CD4-positive, alpha-beta T cell treated with Interferon alpha-2 for 1 hour (primary cell): ENCODE measurements around the gene WWC1.
"Not testable (repeated sequence)": the region's sequence is repeated elsewhere in the genome, so short reads cannot be mapped to it uniquely, and the experiment has no call there.

Source experiments
- DNase-seq, 2 donors: peaks; one replicate each; pipeline ENCODE4 v3.0.0-alpha.2; 2020 to 2022

The WWC1 gene

DNA sequence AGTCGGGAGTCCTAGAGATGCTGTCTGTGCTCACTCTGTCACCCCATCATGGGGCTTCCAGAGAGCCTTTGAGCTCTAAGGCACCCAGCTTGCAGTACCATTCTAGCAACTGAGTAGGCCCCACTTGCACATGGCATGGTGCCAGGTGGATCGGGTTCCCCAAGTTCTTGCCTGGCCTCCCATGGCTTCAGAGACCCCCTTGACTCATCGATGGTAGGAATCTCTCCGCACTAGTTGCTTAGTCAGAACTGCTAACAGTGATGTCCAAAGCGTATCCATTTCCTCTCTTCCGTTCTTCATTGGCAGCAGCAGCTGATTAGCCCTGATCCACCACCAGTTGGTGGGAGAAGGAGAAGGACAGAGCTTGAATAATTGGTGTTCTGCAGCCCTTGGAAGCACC, 124.5 kb downstream of the WWC1 start:
- no peak for DNase-seq

DNA sequence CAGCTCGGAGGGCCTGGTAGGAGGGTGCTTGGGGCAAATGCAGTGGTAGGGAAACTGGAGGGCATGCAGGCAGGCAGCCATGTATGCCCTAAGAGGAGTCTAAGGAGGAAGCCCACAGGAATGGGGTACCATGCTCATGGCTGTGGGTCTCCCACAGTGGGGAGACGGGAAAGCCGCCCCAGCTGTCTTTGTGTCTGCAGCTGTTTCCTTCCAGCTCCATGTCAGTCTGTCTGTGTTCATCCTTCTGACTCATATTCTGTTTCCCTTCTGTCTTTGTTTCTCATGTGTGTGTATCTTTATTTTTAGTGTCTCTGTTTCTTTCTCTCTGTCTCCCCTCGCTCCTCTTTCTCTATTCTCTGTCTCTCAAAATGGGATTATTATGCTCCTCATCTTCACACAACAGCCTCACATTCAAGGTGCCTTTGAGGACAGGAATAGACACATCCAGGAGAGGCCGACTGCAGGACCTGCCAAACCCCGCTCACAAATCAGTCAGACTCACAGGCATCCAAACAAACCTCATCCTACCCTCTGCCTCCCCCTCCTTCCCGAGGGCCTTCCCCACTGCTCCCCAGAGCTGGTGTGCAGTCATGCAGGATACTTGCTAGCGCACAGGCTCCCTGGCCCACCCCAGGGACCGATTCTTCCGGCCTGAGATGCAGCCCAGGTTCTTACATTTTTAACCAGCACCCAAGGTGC, 126.4 kb downstream of the WWC1 start:
- no peak for DNase-seq

DNA sequence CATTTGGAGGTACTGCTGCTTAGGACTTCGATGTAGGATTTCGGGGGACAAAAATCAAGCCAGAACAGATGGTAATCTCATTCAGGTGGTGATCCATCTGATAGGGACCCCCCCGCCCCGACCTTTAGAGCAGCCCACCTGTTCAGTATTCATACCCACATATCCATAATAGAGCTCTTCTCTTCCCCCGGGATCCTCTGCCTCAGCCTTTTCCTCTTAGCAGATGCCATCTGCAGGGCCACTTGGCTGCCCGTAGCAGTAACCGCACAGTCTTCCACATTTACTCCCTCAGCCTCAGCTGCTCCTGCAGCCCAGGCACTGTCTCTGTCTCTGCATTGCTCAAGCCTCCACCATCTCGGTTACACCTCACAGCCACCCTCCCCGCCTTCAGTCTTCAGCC, 129.0 kb downstream of the WWC1 start:
- DNase-seq, result no peak

DNA sequence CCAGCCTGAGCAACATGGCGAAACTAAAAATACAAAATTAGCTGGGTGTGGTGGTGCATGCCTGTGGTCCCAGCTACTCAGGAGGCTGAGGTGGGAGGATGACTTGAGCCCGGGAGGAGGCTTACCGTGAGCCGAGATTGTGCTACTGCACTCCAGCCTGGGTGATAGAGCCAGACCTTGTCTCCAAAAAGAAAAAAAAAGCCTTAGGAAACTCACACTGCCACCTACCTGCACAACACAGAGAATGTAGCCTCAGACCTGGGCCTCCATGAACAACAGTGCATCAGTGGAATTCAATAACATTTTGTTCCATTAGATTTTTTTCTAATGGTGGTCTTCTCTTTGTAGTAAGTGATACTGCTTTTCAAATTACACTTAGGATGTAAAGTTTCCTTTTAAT, 131.0 kb downstream of the WWC1 start:
- DNase-seq, result no peak

DNA sequence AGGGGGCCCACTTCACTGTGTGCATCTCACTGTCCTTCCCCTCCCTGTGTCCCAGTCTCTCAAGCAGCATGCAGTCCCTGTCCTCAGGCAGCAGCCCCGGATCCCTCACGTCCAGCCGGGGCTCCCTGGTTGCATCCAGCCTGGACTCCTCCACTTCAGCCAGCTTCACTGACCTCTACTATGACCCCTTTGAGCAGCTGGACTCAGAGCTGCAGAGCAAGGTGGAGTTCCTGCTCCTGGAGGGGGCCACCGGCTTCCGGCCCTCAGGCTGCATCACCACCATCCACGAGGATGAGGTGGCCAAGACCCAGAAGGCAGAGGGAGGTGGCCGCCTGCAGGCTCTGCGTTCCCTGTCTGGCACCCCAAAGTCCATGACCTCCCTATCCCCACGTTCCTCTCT, 132.0 kb downstream of the WWC1 start:
- no peak for DNase-seq

DNA sequence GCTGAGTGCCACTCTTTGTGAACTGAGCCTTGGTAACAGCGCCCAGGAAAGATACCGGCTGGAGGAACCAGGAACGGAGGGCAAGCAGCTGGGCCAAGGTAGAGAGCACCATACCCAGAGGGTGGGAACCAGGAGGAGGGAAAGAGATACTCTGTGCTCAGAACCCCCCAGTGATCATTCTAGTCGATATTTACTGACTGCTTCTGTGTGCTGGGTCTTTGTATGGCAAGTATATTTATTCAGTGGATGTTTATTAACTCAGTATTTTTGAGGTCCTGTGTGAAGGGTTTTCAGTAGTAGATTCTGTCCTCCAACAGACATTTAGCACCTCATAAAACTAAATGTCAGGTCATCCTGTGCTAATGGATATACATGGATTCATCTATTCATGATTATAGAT, 132.5 kb downstream of the WWC1 start:
- DNase-seq, result no peak

- DNase-seq, result no peak
Observed at GRCh38 chr5:168424594-168425323, 133.3 kb downstream of the WWC1 start.

DNA sequence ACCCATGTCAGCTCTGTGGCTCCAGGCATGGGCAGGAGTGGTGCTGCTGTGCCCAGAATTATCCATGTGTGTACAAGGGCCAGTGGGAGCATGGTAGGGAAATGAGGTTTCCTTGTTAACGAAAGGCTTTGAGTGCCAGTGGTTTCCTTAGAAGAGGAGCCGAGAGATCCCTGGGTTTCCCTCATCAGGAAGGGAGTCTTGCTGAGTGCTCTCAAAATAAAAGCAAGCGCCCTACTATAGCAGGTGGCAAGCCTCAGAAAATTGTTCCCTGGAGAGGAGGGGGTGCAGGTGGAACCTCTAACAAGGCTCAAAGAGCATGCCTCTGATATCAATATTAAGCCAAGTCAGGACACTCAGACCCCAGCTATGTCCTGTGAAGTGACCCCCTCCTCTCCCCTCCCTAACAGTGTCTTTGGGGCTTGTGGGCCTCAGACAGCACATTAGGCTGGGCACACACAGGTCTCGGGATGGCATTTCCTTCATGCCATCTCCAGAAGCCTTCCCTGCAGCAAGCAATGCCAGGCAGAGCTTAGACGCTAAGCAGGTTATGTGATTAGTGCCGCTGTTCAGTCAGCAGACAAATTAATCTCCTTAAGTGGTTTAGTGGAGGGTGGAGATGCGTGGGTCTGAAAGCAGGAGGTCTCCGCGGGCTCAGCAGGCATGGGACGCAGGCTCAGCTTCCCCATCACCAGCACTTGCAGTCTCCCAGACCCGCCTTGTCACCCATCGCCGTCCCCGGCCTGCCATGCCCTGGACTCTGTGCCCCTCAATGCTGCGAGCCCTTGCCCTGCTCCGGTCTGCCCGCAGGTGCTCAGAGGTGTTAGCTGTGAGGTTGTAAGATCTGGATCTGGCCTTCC, 134.8 kb downstream of the WWC1 start:
- DNase-seq, result no peak

GRCh38 chr5:168426864-168427172, 135.4 kb downstream of the WWC1 start:
- DNase-seq, result no peak

GRCh38 chr5:168427224-168427623, 135.8 kb downstream of the WWC1 start:
- DNase-seq, result no peak

GRCh38 chr5:168428552-168428951, 137.1 kb downstream of the WWC1 start:
- DNase-seq, result no peak

- DNase-seq, result no peak
Observed at GRCh38 chr5:168430296-168430695, 138.9 kb downstream of the WWC1 start.

- DNase-seq, result no peak
Observed at GRCh38 chr5:168432903-168433302, 141.5 kb downstream of the WWC1 start.

DNA sequence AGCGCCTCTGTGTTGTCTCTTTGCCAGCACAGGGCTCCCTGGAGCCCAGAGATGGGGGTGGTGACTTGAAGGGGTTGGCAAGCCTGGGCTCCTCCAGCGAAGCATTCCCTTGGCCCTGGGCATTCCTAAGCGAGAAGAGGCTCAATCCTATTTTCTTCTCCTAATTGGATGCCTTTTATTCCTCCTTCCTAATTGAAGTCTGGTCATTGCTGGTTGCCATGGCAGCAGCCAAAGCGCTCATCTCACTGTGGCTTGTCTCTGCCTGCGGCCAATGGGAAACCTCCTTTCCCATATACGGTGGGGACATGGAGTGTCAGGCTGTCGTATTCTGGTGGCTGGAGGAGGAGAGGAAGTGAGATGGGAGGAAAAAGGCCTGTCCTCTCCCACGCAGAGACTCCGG, 142.6 kb downstream of the WWC1 start:
- no peak for DNase-seq

DNA sequence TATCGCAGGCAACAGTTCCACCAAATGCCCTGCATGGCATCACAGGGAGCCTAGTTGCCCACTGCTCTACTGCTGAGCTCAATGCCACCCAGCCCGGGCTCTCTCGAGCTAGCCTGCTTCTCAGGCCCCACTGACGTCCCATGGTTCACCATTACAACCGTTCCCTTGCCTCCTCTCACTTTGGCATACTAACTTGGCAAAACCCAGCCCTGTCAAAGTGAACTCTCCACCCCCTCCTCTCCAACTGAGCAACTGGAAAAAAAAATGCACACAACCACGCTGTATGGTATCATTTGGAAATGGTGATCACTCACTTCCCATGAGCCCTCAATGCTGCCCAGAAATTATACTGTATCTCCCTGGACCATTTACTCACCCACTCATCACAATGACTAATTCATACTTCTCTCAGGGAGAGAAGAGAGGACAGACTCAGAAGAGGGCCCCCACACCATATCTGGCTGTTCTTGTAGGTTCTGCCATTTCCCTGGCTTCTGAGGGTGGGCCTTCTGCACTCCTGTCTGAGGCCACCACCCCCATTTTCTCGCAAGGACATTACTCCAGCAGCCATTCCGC, 143.4 kb downstream of the WWC1 start:
- DNase-seq, result no peak

DNA sequence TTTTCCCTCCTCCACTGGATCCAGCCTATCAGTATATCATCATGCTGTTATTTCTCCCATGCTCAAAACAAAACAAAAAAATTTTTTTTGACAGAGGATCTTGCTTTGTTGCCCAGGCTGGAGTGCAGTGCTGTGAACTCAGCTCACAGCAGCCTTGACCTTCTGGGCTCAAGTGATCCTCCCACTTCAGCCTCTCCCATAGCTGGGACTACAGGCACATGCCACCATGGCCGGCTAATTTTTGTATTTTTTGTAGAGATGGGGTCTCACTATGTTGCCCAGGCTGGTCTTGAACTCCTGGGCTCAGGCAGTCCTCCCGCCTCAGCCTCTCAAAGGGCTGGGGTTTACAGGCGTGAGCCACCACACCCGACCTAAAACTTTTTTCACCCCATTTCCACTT, 143.9 kb downstream of the WWC1 start:
- not testable (repeated sequence) for DNase-seq

DNA sequence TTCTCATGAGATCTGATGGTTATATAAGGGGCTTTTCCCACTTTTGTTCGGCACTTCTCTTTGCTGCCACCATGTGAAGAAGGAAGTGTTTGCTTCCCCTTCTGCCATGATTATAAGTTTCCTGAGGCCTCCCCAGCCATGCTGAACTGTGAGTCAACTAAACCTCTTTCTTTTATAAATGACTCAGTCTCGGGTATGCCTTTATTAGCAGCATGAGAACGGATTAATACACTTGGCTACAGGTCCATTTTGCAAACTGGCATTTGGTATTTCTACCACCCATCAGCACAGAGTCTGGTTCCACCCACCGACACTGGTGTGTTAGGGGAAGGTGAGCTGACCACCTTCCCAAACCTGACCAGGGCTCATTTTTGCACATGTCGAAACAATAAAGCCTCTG, 146.9 kb downstream of the WWC1 start:
- DNase-seq, result no peak

GRCh38 chr5:168443533-168443932, 152.1 kb downstream of the WWC1 start:
- DNase-seq, result no peak

DNA sequence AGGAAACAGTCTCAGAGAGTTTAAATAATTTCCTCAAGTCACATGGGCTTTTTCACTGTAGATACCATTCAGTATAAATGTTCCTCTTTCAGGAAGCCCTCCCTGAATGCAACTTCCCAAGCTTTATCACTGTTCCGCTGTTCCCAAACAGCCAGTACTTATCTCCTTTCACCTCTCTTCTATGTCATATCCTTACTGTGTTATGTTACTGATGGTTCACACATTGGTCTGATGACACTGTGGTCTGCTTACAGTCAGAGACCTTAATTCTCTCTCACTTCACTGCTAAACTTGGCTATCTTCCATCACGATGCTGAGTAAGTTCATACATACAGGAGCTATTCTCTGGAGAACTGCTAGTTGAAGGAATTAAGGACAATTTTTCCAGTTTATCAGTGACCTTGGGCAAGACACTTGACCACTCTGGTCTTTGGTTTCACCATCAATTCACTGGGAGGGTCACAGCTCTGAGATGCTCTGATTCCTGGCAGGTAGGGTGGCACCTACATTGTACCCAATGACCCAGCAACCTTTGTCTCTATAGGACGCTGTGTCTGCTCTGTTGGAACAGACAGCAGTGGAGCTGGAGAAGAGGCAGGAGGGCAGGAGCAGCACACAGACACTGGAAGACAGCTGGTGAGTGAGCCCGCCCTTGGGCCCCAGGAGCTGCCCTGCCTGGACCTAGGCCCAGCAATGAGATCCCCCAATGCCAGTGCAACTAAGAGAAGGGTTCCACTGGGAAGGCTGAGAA, 152.7 kb downstream of the WWC1 start:
- no peak for DNase-seq

- no peak for DNase-seq
Observed at GRCh38 chr5:168446983-168447619, 155.7 kb downstream of the WWC1 start.

GRCh38 chr5:168447808-168448207, 156.4 kb downstream of the WWC1 start:
- no peak for DNase-seq

GRCh38 chr5:168449166-168449565, 157.7 kb downstream of the WWC1 start:
- no peak for DNase-seq
